Panc1 (cell line): ENCODE measurements around the gene ZNF248. TPM values are rescaled to one million over a fixed set of nuclear protein-coding genes. Genes with fewer than 3 reads are reported as not detected.

Experiments
- ATAC-seq: fragments of 200-7000 bp; cut with Tn5 transposase; 2 replicates; pipeline ENCODE4 v1.9.1; 2020; ENCODE audit warnings: mild to moderate bottlenecking, moderate library complexity
- BruUV-seq: library from RNA; stranded (reverse); fragments of 400-500 nt; replicated peaks from 2 replicates; lab custom pipeline; 2021; lab: Mats Ljungman, UMichigan
- CTCF ChIA-PET: fragments of 300-600 bp; sonication (Branson Sonifier 250); formaldehyde crosslinking; loops from one replicate; lab custom pipeline; 2022; ENCODE audit warnings: antibody characterized with exemption; lab: Charles Lee
- POLR2A ChIA-PET: fragments of 300-600 bp; sonication (Branson Sonifier 250); formaldehyde crosslinking; loops from one replicate; lab custom pipeline; 2022; ENCODE audit warnings: antibody characterized with exemption; lab: Charles Lee
- DNase-seq: peaks from one replicate; pipeline ENCODE4 v3.0.0-alpha.2; 2010; ENCODE audit warnings: low read depth, low spot score
- H3K27ac ChIP-seq: 2 replicates; pipeline ENCODE4 v1.5.1; 2011; ENCODE audit warnings: mild to moderate bottlenecking, low read length, inconsistent platforms
- H3K27me3 ChIP-seq: fragments of 200-500 bp; sonication (Bioruptor generic); 2 replicates; pipeline ENCODE4 v1.6.0; 2014; ENCODE audit warnings: low read length, inconsistent platforms; ENCODE audit not compliant: control insufficient read depth, insufficient read depth
- H3K36me3 ChIP-seq: fragments of 200-500 bp; sonication (Bioruptor generic); 2 replicates; pipeline ENCODE4 v1.5.1; 2014; ENCODE audit warnings: inconsistent platforms, mild to moderate bottlenecking, low read length, moderate library complexity; ENCODE audit not compliant: control insufficient read depth, insufficient read depth
- H3K4me1 ChIP-seq: 2 replicates; pipeline ENCODE4 v1.5.1; 2011; ENCODE audit warnings: inconsistent platforms, mild to moderate bottlenecking, low read length, moderate library complexity; ENCODE audit not compliant: control insufficient read depth, insufficient read depth
- H3K4me3 ChIP-seq, 2 experiments: 2 replicates each; pipeline ENCODE4 v1.5.1; 2011 to 2012; ENCODE audit warnings: low read depth in 2 of 2, low read length in 2 of 2, mild to moderate bottlenecking in 2 of 2, inconsistent platforms in 1 of 2, moderate library complexity in 1 of 2
- H3K9me3 ChIP-seq: fragments of 200-500 bp; sonication (Bioruptor generic); 2 replicates; pipeline ENCODE4 v1.5.1; 2014; ENCODE audit warnings: low read depth, mild to moderate bottlenecking, inconsistent platforms, low read length, moderate library complexity; ENCODE audit not compliant: control insufficient read depth, insufficient read depth
- CTCF ChIP-seq: fragments of 450-650 bp; IDR thresholded peaks from 2 replicates; pipeline ENCODE4 v1.5.1; 2017; ENCODE audit warnings: mild to moderate bottlenecking
- POLR2AphosphoS5 ChIP-seq: IDR thresholded peaks from 2 replicates; pipeline ENCODE4 v1.6.1; 2012; ENCODE audit warnings: mild to moderate bottlenecking, low read depth, low read length, moderate library complexity
- REST ChIP-seq, 2 experiments: IDR thresholded peaks; 2 replicates each; pipeline ENCODE4 v1.6.1; 2011 to 2012; ENCODE audit warnings: low read depth in 2 of 2, control low read depth in 1 of 2, low read length in 1 of 2, mild to moderate bottlenecking in 1 of 2, moderate library complexity in 1 of 2; ENCODE audit not compliant: insufficient read depth in 1 of 2
- SIN3A ChIP-seq: IDR thresholded peaks from 2 replicates; pipeline ENCODE4 v1.6.1; 2012; ENCODE audit warnings: low read depth, mild to moderate bottlenecking, low read length, moderate library complexity, borderline replicate concordance; ENCODE audit not compliant: insufficient read depth
- TCF7L2 ChIP-seq: IDR thresholded peaks from 2 replicates; pipeline ENCODE4 v1.6.1; 2011; ENCODE audit warnings: mild to moderate bottlenecking, low read depth, low read length, inconsistent platforms
- in situ Hi-C: cut with HindIII; loops from 2 replicates; pipeline ENCODE4 v1.10.0; 2016; ENCODE audit warnings: low sequenced_read_pairs, low pct_unique_long_range_greater_than_20kb
- intact Hi-C: fragments of 100-400 bp; cut with micrococcal nuclease; formaldehyde crosslinking; loops from one replicate; pipeline ENCODE4 v1.10.0; 2022; ENCODE audit not compliant: unreplicated experiment
- total RNA-seq: library from RNA; stranded (reverse); gene quantifications from one replicate; pipeline ENCODE4 v1.2.1, GENCODE V29; 2021; ENCODE audit not compliant: unreplicated experiment

The ZNF248 gene
- total RNA-seq, 1 experiment from 2014 or later, result 8.1 TPM

- Histone ChIP-seq H3K27me3 (no peaks in the 10 kb centered on the region), H3K4me1 (no peaks in the 10 kb centered on the region), H3K9me3 (no peaks in the 10 kb centered on the region), H3K4me3 (no peak overlapping the region), H3K27ac (no peak overlapping the region), H3K36me3 (no peaks in the 10 kb centered on the region)
- ChIA-PET CTCF (no interaction called here), POLR2A (no interaction called here)
- intact Hi-C loops (no loop called here), in situ Hi-C loops (no loop called here)
- ATAC-seq (no peak), DNase-seq (no peak)
- BruUV-seq, result no TSS peak
- no peak for TF ChIP-seq CTCF
- TF ChIP-seq SIN3A, result no peak
- no peak for TF ChIP-seq TCF7L2
- TF ChIP-seq POLR2AphosphoS5, result no peak
- TF ChIP-seq REST (IDR thresholded peaks at IDR 0.05; ENCODE audit: insufficient read depth in 1 of 2, low read depth in 2 of 2, low read length in 1 of 2), result no peak
These were observed 83.1 kb downstream of the ZNF248 start for GRCh38 chr10:37774351-37774750.

GRCh38 chr10:37765216-37765615, 92.2 kb downstream of the ZNF248 start:
- ChIA-PET CTCF (no interaction called here), POLR2A (no interaction called here)
- no peaks in the 10 kb centered on the region for H3K9me3 ChIP-seq
- no peaks in the 10 kb centered on the region for H3K4me1 ChIP-seq
- DNase-seq (no peak), ATAC-seq (no peak)
- TF ChIP-seq REST (IDR thresholded peaks at IDR 0.05; ENCODE audit: insufficient read depth in 1 of 2, low read depth in 2 of 2, low read length in 1 of 2), result no peak
- TF ChIP-seq TCF7L2, result no peak
- no peak for TF ChIP-seq POLR2AphosphoS5
- no peak for TF ChIP-seq SIN3A
- TF ChIP-seq CTCF, result no peak
- no peak overlapping the region for H3K4me3 ChIP-seq
- H3K36me3 ChIP-seq, result no peaks in the 10 kb centered on the region
- intact Hi-C loops, result no loop called here
- BruUV-seq, result no TSS peak
- no peak overlapping the region for H3K27ac ChIP-seq
- H3K27me3 ChIP-seq, result no peaks in the 10 kb centered on the region
- in situ Hi-C loops, result no loop called here
